ENCODE data around the gene TPX2.

GRCh38 chr20:31801508-31801907 is 62.4 kb downstream of the TPX2 start:
- TF ChIP-seq CTCF (tag by site-specific recombination; IDR thresholded peaks at IDR 0.05) = no peak
- no peak for TF ChIP-seq ZNF324 (tag by site-specific recombination; IDR thresholded peaks at IDR 0.05)
- no peak for TF ChIP-seq ZXDB (tag by site-specific recombination; IDR thresholded peaks at IDR 0.05)
- no peak for TF ChIP-seq ZNF2 (tag by site-specific recombination; IDR thresholded peaks at IDR 0.05)
- no peak for TF ChIP-seq HIC1 (tag by site-specific recombination; IDR thresholded peaks at IDR 0.05)
- no peak for TF ChIP-seq ZNF280D (tag by site-specific recombination; IDR thresholded peaks at IDR 0.05)
- no peak for TF ChIP-seq OVOL3 (tag by site-specific recombination; IDR thresholded peaks at IDR 0.05)
- TF ChIP-seq ZFHX2 (tag by site-specific recombination; conservative IDR thresholded peaks at IDR 0.05) = no peak
- no peak for TF ChIP-seq ZNF776 (tag by site-specific recombination; IDR thresholded peaks at IDR 0.05; ENCODE audit: borderline replicate concordance)
- no peak for TF ChIP-seq SETDB1 (IDR thresholded peaks at IDR 0.05; ENCODE audit: insufficient read length, low read length)
- no peak for TF ChIP-seq ZNF350 (tag by site-specific recombination; IDR thresholded peaks at IDR 0.05)
- no peak for TF ChIP-seq ZNF777 (tag by site-specific recombination; IDR thresholded peaks at IDR 0.05; ENCODE audit: borderline replicate concordance)
- TF ChIP-seq YY1 (tag by site-specific recombination; IDR thresholded peaks at IDR 0.05) = no peak
- no peak for TF ChIP-seq ZNF629 (tag by site-specific recombination; IDR thresholded peaks at IDR 0.05)
